GM12878 (cell line): ENCODE data around the gene FADD. TPM values are rescaled to one million over a fixed set of nuclear protein-coding genes. Genes with fewer than 3 reads are reported as not detected.

Source experiments
- ATAC-seq: fragments of 200-7000 bp; cut with Tn5 transposase; 3 replicates; pipeline ENCODE4 v1.9.1; 2020; ENCODE audit warnings: mild to moderate bottlenecking, moderate library complexity
- BruUV-seq: library from RNA; stranded (reverse); fragments of 400-500 nt; replicated peaks from 2 replicates; lab custom pipeline; 2021; lab: Mats Ljungman, UMichigan
- CTCF ChIA-PET: fragments of 300-600 bp; sonication (Branson Sonifier 250); formaldehyde crosslinking; extraction: SDS; loops from one replicate; lab custom pipeline; 2021; ENCODE audit warnings: inconsistent platforms; lab: Yijun Ruan, JAX
- POLR2A ChIA-PET: fragments of 350-600 bp; formaldehyde crosslinking; extraction: SDS; loops from one replicate; lab custom pipeline; 2021; ENCODE audit warnings: inconsistent platforms; lab: Charles Lee
- RAD21 ChIA-PET: fragments of 300-600 bp; sonication (Branson Sonifier 250); formaldehyde crosslinking; loops from one replicate; lab custom pipeline; 2023; ENCODE audit warnings: antibody characterized with exemption; ENCODE audit not compliant: unreplicated experiment; lab: Charles Lee
- SMC1A ChIA-PET: fragments of 300-600 bp; sonication (Branson Sonifier 250); formaldehyde crosslinking; loops from one replicate; lab custom pipeline; 2023; ENCODE audit not compliant: unreplicated experiment, uncharacterized antibody; lab: Charles Lee
- DNase-seq: peaks from one replicate; pipeline ENCODE4 v3.0.0-alpha.2; 2011; ENCODE audit warnings: low read depth, low spot score
- FAIRE-seq: peaks from 3 replicates; lab custom pipeline; 2011; peaks lifted over from hg19 to GRCh38; lab: Jason Lieb, UNC
- H2AFZ ChIP-seq: 2 replicates; pipeline ENCODE4 v1.6.0; 2011; ENCODE audit warnings: low read depth, low read length, control low read depth; ENCODE audit not compliant: control insufficient read depth
- H3K27ac ChIP-seq: 2 replicates; pipeline ENCODE4 v1.5.1; 2011; ENCODE audit warnings: control low read depth; ENCODE audit not compliant: control insufficient read depth, insufficient read depth
- H3K27me3 ChIP-seq, 2 experiments: replicated peaks in 1 of 2; 2 replicates each; pipeline versions ENCODE4 v1.6.0 to v1.6.1; 2011; ENCODE audit warnings: low read length in 1 of 2; ENCODE audit not compliant: control insufficient read depth in 2 of 2, insufficient read depth in 2 of 2
- H3K36me3 ChIP-seq, 2 experiments: 2 replicates each; pipeline ENCODE4 v1.5.1; 2011; ENCODE audit warnings: low read length in 1 of 2; ENCODE audit not compliant: control insufficient read depth in 2 of 2, insufficient read depth in 2 of 2
- H3K4me1 ChIP-seq: 2 replicates; pipeline ENCODE4 v1.6.1; 2011; ENCODE audit warnings: mild to moderate bottlenecking, low read length, moderate library complexity, mixed read lengths; ENCODE audit not compliant: control insufficient read depth, insufficient read depth
- H3K4me2 ChIP-seq: 2 replicates; pipeline ENCODE4 v1.6.0; 2011; ENCODE audit warnings: control low read depth; ENCODE audit not compliant: control insufficient read depth, insufficient read depth
- H3K4me3 ChIP-seq: fragments of 200-600 bp; sonication (generic); 2 replicates; pipeline ENCODE4 v1.5.1; 2016
- H3K79me2 ChIP-seq: 2 replicates; pipeline ENCODE4 v1.6.0; 2011; ENCODE audit warnings: low read length; ENCODE audit not compliant: control insufficient read depth, insufficient read depth
- H3K9ac ChIP-seq: 2 replicates; pipeline ENCODE4 v1.8.0; 2011; ENCODE audit warnings: low read length, control low read depth, mixed read lengths; ENCODE audit not compliant: control insufficient read depth, insufficient read depth
- H3K9me3 ChIP-seq: replicated peaks from 3 replicates; pipeline ENCODE4 v1.5.1; 2011; ENCODE audit warnings: mild to moderate bottlenecking, low read length; ENCODE audit not compliant: control insufficient read depth, insufficient read depth
- H4K20me1 ChIP-seq: 2 replicates; pipeline ENCODE4 v1.6.0; 2011; ENCODE audit not compliant: control insufficient read depth, insufficient read depth
- FOXK2 ChIP-seq: fragments of 450-650 bp; IDR thresholded peaks from 2 replicates; pipeline ENCODE4 v1.6.1; 2017; ENCODE audit warnings: mild to moderate bottlenecking, moderate library complexity
- POU2F2 ChIP-seq: IDR thresholded peaks from 3 replicates; pipeline ENCODE4 v1.6.1; 2011; ENCODE audit warnings: low read depth, mild to moderate bottlenecking, low read length, borderline replicate concordance
- REST ChIP-seq: IDR thresholded peaks from 2 replicates; pipeline ENCODE4 v1.6.1; 2012; ENCODE audit warnings: mild to moderate bottlenecking, low read depth, low read length
- RUNX3 ChIP-seq: IDR thresholded peaks from 2 replicates; pipeline ENCODE4 v1.6.1; 2012; ENCODE audit warnings: low read length, inconsistent platforms
- SMAD1 ChIP-seq: fragments of 450-650 bp; IDR thresholded peaks from 2 replicates; pipeline ENCODE4 v1.6.1; 2018; ENCODE audit warnings: mild to moderate bottlenecking, low read depth; ENCODE audit not compliant: partially characterized antibody
- SMAD5 ChIP-seq: IDR thresholded peaks from 2 replicates; pipeline ENCODE4 v1.6.1; 2016; ENCODE audit warnings: antibody characterized with exemption, low read depth
- SUZ12 ChIP-seq: fragments of 200-600 bp; sonication (generic); IDR thresholded peaks from one replicate; pipeline ENCODE4 v1.6.1; 2018; ENCODE audit warnings: antibody characterized with exemption, mild to moderate bottlenecking; ENCODE audit not compliant: unreplicated experiment
- TARDBP ChIP-seq: IDR thresholded peaks from 2 replicates; pipeline ENCODE4 v1.6.1; 2016; ENCODE audit warnings: borderline replicate concordance
- TBL1XR1 ChIP-seq: IDR thresholded peaks from 2 replicates; pipeline ENCODE4 v1.6.1; 2012; ENCODE audit warnings: low read depth, low read length, improper control_type of control experiment
- TCF3 ChIP-seq: IDR thresholded peaks from 2 replicates; pipeline ENCODE4 v1.6.1; 2012; ENCODE audit warnings: low read depth, mild to moderate bottlenecking, low read length, borderline replicate concordance; ENCODE audit not compliant: insufficient read depth
- ZNF274 ChIP-seq: IDR thresholded peaks from one replicate; pipeline ENCODE4 v1.8.0; 2011; ENCODE audit not compliant: insufficient read length, insufficient read depth
- ZNF622 ChIP-seq: fragments of 450-650 bp; IDR thresholded peaks from 2 replicates; pipeline ENCODE4 v1.6.1; 2017; ENCODE audit warnings: mild to moderate bottlenecking, inconsistent platforms
- WGBS: methylation state at CpG from one replicate; pipeline ENCODE4 v1.1.6; 2016; ENCODE audit warnings: low lambda C conversion rate; ENCODE audit not compliant: insufficient replicate concordance, insufficient coverage; ENCODE audit errors: missing lambda C conversion rate; 5-methylcytosine and 5-hydroxymethylcytosine counted together
- in situ Hi-C: fragments of 300-500 bp; cut with MboI; formaldehyde crosslinking; loops from 9 replicates; pipeline ENCODE4 v1.14.3; 2018; ENCODE audit warnings: mixed read lengths
- intact Hi-C: fragments of 100-400 bp; cut with micrococcal nuclease; formaldehyde crosslinking; loops from one replicate; pipeline ENCODE4 v1.14.2; 2022; ENCODE audit not compliant: unreplicated experiment
- polyA plus RNA-seq, 11 experiments: library from polyadenylated mRNA; depleted of rRNA in 4 of 11; unstranded in 6 of 11; stranded (reverse) in 5 of 11; fragments of >200 nt; fragmentation: Nextera tagmentation in 4 of 11; fragmentation: Illumina TruSeq in 1 of 11; extraction: Ambion mirVana in 4 of 11; extraction: Trizol in 1 of 11; gene quantifications; 1 replicate in 1 of 11; 2 replicates in 10 of 11; pipeline versions ENCODE4 v1.2.1 to v1.2.3, GENCODE V29; 2011 to 2016; ENCODE audit warnings: inconsistent platforms in 2 of 11, missing spikeins in 2 of 11, low read depth in 1 of 11
- total RNA-seq, 4 experiments: library from RNA; depleted of rRNA in 3 of 4; stranded (reverse); fragments of >200 nt in 3 of 4; fragmentation: Illumina TruSeq in 1 of 4; extraction: Trizol in 1 of 4; gene quantifications; 2 replicates each; pipeline versions ENCODE4 v1.2.1 to v1.2.3, GENCODE V29; 2013 to 2021

The FADD gene
- total and polyA plus RNA-seq, 10 of the 15 experiments (the other 5 are each of a cell fraction or from before 2014, with no cell fraction given): 0.32 to 38.7 (median 21.8) TPM

DNA sequence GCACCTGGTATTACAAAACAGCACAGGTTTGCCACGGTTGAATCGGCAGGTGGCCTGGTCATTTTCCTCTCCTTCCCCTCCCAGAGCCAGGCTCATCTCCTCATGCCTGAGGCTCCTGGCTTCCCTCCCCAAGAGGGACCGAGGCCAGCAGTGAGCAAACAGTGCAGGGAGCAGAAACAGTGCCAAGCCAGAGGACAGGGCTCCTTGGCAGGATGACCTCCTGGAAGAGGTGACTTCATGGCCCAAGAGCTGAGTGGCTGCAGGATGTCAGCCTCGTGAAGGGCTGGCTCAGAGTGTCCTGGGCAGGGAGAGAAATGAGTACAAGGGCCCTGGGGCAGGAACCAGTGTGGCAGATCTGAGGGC lies 44.6 kb downstream of the FADD start:
- CTCF ChIA-PET: no interaction called here
- Histone ChIP-seq H4K20me1 (no peaks in the 10 kb centered on the region; the same call in 1 of the 2 replicates), H3K9me3 (no peaks in the 10 kb centered on the region; the same call in 2 of the 3 replicates), H3K27me3 (no peaks in the 10 kb centered on the region; a peak in 2 of 4 replicates), H2AFZ (no peak overlapping the region), H3K27ac (no peak overlapping the region), H3K9ac (no peak overlapping the region), H3K4me1 (peaks cover 2% of the 10 kb centered on the region; the same call in 1 of the 2 replicates), H3K4me2 (no peak overlapping the region), H3K4me3 (no peak overlapping the region), H3K36me3 (no peaks in the 10 kb centered on the region), H3K79me2 (no peaks in the 10 kb centered on the region)
- ATAC-seq (no peak), DNase-seq (no peak), FAIRE-seq (no peak)
- 23% methylated on average over 4 of the region's 4 CpGs for WGBS
- SMC1A ChIA-PET: no interaction called here
- POLR2A ChIA-PET: no interaction called here
- in situ Hi-C loops (no loop called here), intact Hi-C loops (no loop called here)
- no TSS peak for BruUV-seq
- RAD21 ChIA-PET: no interaction called here
- TF ChIP-seq SMAD5: no peak
- TF ChIP-seq FOXK2: no peak
- no peak for TF ChIP-seq SUZ12
- TF ChIP-seq ZNF274: no peak
- no peak for TF ChIP-seq RUNX3
- no peak for TF ChIP-seq REST
- TF ChIP-seq TCF3: no peak
- no peak for TF ChIP-seq SMAD1
- TF ChIP-seq TARDBP: no peak
- no peak for TF ChIP-seq POU2F2
- TF ChIP-seq TBL1XR1: no peak
- no peak for TF ChIP-seq ZNF622
